Posterior vena cava (tissue), 2 donors: ENCODE data around the gene ZC3H4. TPM values are rescaled to one million over a fixed set of nuclear protein-coding genes. Genes with fewer than 3 reads are reported as not detected.

Experiments used
- DNase-seq: peaks from one replicate; pipeline ENCODE4 v3.0.0-alpha.2; 2020; ENCODE audit warnings: low spot score
- intact Hi-C, 2 donors: fragments of 100-400 bp; cut with DNase I; formaldehyde crosslinking; loops; one replicate each; pipeline versions ENCODE4 v1.14.1 to v1.14.2; 2022 to 2023
- long read RNA-seq, 2 donors: library from polyadenylated mRNA; unstranded; transcript quantifications; one replicate each; pipeline ENCODE4 v2.0.0, GENCODE V29; 2020 to 2021
- total RNA-seq, 2 donors: library from RNA; stranded (reverse); fragmentation: NEBNext Ultra II Directional; extraction: Animal tissue kit (Norgen Biotek cat#: 25700); gene quantifications; one replicate each; pipeline ENCODE4 v1.2.1, GENCODE V29; 2021
- donor health status: DM: yes; HTN: yes; CAD: no.
- donor health status: DM: yes; HTN: yes; CAD: no.

Gene ZC3H4
- total RNA-seq: 10 to 100 TPM; 33.6 to 39.5 TPM
- long read RNA-seq, donor 1, partial matches to known transcripts: 0 of 18 reads
- long read RNA-seq, donor 1, other reads (novel, unspliced or antisense): 18 of 18 reads
- long read RNA-seq, donor 2, partial matches to known transcripts: 0 of 14 reads
- long read RNA-seq, donor 2, other reads (novel, unspliced or antisense): 14 of 14 reads

DNA sequence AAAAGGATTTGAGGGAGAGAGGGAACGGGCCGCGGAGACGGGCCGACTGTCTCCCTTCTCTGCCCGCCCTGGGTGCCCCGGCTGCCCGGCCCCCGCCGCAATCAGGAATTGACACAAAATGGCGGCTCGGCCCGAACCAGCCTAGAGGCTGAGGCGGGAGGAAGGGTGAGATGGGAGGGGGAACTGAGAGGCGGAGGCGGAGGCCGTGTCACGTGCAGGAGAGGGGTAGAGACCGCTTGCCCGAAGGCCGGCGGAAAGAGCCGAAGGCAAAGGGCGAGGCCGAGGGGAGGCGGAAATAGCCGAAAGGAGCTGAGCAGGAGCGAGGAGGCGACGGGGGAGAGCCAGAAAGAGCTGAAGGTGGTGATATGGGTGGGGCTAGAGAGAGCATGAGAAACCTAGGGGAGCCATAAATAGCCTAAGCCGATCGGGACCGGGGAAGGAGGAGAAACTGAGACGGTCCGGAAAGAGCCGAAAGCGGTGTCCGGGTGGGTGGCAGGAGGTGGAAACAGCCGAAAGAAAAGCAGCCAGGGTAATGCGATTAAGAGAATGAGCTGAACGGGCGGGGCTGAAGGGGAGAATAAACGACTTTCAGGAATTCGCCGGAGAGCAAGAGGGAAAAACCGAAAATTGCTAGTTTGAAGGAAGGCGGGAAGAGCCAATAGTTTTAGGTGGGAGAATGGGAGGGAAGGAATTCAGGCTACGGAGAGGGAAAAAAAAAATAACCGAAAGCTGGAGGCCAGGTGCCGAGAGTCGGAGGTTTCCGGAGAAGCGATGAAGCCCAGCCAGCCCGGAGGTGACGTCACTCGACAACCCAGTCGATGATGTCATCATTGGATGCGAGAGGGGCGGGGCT lies at the start of gene ZC3H4:
ZC3H4 (minus strand) TSS at position 780 of the 853 bp plus-strand sequence. CDS start 1,192 bp downstream, outside the sequence.
- peak; percentile 100 for DNase-seq
- intact Hi-C loops: no loop called here

DNA sequence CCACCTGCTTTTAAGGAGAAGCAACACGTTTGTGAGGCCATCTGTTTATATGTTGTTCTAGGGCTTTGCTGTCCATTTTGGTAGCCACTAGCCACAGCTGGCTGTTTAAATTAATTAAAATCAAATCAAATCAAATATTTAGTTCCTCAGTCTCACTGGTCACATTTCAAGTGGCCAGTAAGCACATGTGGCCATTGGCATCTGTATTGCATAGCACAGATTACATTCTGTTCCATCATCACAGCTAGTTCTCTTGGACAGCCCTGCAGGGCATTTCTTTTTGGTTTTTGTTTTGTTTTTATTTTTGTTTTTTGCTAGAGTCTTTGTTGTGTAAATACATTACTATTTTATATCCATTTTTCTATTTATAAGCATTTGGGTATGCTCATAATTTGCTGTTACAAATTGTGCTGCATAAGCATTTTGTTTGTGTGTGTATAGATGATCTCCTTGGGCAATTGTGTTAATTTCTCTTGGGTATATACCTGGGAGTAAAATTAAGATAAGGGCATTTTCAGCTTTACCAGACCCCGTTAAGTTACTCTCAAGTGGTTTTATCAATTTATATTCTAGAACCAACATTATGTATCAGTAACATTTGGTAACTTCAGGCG lies 48.4 kb upstream of the ZC3H4 start:
- DNase-seq: no peak
- intact Hi-C loops: loop anchor here in 1 of 2 donors (1.0 kb wide), 1 partner anchor 32 kb away; no protein-coding TSS in a partner anchor

DNA sequence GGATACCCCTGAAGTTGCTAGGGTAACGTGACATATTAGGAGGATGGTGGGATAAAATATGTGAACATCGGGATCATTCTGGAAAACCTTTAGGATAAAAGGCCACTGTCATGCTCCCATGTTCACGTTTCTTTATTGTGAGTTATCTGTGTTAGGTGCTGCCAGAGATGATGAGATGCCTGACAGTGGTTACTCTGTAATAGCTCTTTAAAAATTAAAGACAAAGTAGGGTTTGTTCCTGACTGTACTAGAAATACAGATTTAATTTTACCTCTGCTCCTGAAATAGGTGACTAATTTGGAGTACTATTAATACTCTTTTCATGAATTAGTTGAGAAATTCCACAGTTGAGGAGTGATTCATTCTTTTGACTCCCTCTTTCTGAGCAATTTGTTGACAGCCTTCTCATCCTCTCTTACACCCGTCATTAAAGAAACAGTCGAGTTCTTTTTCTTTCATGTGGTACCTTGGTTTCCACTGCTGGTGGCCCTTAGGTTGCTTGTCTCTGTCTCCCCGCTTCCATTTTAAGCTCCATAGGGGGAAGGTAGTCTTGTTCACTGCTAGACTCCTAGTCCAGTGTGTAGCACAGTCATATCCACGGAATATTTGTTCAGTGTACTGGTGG lies 45.4 kb upstream of the ZC3H4 start:
- intact Hi-C loops: loop anchor here in 1 of 2 donors (10.0 kb wide), 1 partner anchor 66 kb away; no protein-coding TSS in a partner anchor

DNA sequence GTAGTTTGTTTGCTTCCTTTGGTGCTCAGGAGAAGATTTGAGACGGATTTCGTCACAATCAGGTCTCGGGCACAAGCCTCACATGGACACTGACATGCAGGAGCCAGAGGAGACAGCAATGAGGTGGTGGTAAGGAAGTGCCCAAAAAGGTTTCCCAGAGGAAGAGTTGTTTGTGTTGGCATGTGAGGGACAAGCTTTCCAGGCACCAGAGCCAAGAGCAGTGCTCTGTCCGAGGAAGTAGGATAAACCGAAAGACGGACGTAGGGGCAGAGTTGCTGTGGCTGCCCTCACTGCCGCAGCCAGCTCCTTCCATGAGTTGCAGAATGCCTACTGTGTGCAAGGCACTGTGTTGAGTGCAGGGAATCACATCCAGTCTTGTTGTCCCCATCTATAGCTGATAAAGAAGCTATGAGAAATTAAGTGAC lies 44.8 kb upstream of the ZC3H4 start:
- intact Hi-C loops: loop anchor here in 1 of 2 donors (10.0 kb wide), 1 partner anchor 66 kb away; no protein-coding TSS in a partner anchor
- DNase-seq: no peak

More for the DNA sequence above, 45.4 kb upstream of the ZC3H4 start:
- DNase-seq: no peak

DNA sequence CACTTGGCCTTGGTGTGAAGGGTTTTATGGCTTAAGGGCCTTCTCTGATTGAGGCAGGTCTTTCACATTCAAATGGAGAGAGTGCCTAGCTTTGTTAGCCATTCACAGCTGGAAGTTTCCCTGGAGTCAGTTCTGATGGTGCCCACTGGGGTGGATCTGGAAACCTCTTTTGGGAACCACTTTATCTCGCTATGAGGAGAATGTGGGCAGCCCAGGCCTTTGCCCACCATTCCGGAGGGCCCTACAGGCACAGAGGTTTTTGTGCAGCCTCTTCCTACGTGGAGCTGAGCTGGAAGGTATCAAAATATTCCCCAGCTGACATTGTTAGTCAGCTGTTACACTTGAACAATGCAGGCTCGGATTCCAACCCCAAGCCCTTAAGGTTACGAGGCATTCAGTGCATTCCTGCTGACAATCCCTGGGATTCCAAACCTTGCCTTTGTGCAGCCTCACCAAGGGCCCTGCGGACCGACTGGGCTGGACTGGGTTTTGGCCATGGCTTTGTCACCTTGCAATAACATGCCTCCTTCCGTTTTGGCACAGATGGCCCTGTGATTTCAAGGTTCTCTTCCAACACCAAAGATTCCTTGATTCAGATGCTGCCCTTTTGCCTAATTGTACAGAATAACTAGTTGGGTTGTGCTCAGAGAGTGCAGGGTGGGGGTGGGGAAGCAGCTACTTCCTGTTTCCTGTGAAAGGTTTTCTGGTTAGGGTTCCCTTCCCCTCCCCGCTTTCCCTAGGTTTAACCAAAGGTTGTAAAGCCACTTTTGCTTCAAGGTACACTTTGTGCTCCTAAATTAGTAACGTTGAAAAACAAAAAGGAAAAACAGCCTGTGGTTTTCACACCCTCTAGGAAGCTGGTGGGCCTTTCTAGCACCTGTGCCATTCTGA lies 44.1 kb upstream of the ZC3H4 start:
- intact Hi-C loops: loop anchor here in 1 of 2 donors (10.0 kb wide), 1 partner anchor 67 kb away; no protein-coding TSS in a partner anchor

DNA sequence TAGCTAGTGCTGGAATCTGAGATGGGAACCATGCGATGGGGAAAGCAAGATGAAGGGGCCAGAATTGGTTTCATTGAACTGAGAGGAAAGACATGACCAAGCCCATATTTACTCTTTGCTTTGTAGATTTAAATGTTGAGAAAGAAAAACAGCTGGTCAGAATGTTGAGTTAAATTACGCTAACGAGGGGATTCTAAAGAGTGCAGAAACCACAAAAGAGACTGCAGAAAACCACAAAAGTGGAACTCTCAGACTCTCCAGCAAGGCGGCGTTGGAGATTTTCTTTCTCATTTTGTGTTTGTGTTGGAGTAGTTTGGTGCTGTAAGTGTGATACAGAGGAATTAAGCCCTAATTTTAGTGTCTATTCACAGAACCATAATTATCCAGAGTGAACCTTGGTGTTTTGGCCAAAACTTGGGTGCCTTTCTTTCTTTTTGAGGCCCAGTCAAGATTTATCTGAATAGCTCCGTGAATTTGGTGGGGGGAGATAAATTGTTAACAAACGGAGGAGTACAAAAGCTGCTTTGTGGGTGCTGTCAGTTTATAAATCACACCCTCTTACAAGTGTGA lies 43.4 kb upstream of the ZC3H4 start:
- intact Hi-C loops: loop anchor here in 1 of 2 donors (10.0 kb wide), 1 partner anchor 68 kb away; no protein-coding TSS in a partner anchor
- no peak for DNase-seq

More for the DNA sequence above, 44.1 kb upstream of the ZC3H4 start:
- DNase-seq: no peak

DNA sequence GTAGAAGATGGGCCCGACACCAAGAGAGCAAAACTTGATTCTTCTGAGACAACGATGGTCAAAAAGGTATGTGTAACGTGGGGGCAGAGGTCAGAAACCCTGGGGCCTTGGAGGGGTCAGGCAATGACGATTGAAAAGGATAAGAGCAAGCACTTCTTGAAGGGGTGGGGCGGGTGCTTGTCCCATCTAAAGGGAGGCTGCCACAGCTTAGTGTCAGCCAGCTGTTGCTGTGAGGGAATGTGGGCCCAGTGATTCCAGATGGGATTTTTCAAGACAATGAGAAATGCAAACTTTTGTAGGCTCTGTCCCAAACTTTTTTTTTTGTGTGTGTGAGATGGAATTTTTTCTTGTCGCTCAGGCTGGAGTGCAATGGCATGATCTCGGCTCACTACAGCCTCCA lies 41.6 kb upstream of the ZC3H4 start:
- DNase-seq: no peak
- intact Hi-C loops: loop anchor here in 1 of 2 donors (10.0 kb wide), 1 partner anchor 70 kb away; no protein-coding TSS in a partner anchor

DNA sequence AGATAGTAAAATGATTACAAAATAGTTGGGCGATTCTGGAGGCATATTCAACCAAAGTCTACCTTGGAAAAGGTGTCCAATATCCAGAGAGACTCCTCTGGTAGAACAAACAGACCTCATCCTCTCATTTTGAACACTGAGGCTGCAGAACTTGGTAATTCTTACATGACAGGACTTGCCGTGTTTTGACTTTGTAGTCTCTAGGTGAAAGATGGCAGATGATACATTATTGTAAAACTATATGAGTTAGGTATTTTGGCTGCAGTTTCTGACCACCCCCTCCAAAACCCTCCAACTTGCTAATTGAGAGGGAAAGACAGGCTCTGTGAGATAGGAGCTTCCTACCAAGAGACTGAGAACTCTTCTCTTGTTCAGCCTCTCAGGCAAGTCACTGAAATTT lies 39.7 kb upstream of the ZC3H4 start:
- DNase-seq: no peak
- intact Hi-C loops: loop anchor here (5.0 to 10.0 kb wide), 2 partner anchors 72 to 94 kb away; no protein-coding TSS in a partner anchor

DNA sequence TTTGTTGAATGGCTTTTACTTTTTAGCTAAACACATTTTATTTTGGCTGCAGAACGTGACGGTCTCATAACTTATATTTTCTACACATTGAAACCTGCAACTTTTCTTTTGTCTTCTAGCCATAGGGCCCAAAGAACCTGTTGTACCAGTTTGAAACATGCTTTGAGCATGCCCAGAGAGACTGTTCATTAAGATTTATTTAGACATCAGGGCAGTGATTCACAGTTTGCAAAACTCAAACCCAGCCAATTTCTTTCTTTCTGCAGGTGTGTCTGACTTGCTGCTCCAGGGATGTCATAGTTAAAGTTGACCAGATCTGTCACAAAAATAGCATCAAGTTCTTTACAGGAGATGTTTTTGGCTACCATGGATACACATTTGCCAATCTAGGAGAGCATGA lies 39.1 kb upstream of the ZC3H4 start:
- intact Hi-C loops: loop anchor here (5.0 to 10.0 kb wide), 2 partner anchors 72 to 95 kb away; no protein-coding TSS in a partner anchor

DNA sequence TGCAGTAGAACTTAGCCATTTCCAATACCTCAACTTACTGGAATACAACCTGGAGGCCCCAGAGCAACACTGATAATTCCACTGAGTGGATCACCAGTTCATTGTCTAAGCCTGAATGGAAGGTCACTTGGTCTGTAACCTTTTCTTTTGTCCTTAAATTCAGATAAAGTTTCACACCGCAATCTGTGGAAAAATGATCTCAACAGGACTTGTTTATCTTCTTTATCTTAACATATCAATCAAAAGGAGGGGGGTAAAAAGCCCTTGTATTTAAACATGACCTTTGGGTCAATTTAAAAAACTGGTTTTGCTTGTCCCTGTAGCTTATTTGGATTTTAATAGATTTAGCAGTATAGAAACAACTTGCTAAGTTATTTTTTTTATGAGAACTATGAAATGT lies 38.6 kb upstream of the ZC3H4 start:
- DNase-seq: no peak
- intact Hi-C loops: loop anchor here (5.0 to 10.0 kb wide), 2 partner anchors 73 to 95 kb away; no protein-coding TSS in a partner anchor

More for the DNA sequence above, 39.1 kb upstream of the ZC3H4 start:
- no peak for DNase-seq

DNA sequence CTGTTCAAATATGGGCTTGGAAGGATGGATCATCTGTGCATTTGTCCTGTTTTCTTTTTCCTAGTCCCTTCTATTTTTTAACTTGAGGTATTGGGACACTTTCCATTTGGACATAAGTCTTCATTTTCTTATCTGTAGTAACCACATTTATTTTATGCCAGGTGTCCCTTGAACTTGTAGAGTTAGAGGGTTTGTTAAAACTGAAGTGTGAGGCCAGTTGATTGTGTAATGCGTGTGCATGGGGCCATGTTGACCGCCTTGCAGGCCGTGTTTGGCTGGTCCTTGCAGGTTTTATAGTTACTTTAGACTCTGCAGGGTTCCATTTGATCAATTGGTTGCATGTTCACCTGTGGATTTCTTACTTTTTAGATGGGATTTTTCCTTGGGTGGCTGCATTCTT lies 38.1 kb upstream of the ZC3H4 start:
- intact Hi-C loops: loop anchor here (5.0 to 10.0 kb wide), 2 partner anchors 73 to 96 kb away; no protein-coding TSS in a partner anchor
- no peak for DNase-seq

DNA sequence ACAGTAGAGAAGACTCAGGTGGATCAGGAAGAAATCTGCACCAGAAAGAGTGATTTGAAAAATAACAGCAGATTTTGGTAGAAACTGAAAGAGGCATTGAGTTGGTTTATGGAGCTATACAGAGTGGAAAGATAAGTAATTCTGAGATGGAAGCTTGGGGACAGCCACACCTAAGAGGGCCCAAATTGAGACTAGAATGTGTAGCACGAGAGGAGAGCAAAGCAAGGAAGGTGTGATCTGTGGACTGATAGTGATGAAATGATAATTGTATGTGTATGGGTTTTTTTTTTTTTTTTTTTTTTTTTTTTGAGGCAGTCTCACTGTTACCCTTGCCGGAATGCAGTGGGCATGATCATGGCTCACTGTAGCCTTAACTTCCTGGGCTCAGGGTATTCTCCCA lies 33.3 kb upstream of the ZC3H4 start:
- intact Hi-C loops: loop anchor here in 1 of 2 donors (10.0 kb wide), 1 partner anchor 98 kb away; no protein-coding TSS in a partner anchor

DNA sequence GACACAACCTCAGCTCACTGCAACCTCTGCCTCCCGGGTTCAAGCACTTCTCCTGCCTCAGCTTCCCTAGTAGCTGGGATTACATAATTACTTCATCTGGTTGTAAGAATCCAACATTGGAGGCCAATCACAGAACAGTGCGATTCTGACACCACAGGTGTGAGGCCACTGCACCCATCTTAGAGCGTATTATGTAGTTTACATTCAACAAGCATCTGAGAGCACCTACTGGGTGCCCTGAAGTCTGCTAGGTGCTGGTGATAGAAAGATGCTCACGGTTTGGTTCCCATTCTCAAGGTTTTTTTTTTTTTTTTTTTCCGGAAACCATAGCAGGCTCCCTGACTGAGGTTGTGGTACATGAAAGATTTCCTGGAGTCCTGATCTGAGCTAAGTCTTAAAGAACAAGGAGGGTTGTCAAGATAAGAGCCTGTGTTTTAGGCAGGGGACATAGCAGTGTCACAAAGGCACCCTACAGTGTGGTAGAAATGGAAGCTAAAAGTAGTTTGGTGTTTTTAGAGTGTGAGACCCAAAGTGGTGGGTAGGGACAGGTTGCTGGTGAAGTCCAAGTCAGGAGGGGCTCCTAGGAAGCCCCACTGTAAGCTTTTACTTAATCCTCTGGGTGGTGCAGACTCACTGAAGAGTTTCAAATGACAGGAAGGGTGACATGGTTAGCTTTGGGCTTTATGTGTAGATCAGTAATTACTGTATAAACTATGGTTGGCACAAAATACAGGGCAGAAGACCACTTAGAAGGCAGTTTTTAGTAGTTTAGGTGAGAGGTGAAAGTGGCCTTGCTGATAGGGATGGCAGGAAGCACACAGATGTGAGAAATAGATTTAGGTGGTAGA lies 32.3 kb upstream of the ZC3H4 start:
- intact Hi-C loops: loop anchor here in 1 of 2 donors (10.0 kb wide), 1 partner anchor 99 kb away; no protein-coding TSS in a partner anchor
- no peak for DNase-seq

More for the DNA sequence above, 33.3 kb upstream of the ZC3H4 start:
- DNase-seq: no peak

DNA sequence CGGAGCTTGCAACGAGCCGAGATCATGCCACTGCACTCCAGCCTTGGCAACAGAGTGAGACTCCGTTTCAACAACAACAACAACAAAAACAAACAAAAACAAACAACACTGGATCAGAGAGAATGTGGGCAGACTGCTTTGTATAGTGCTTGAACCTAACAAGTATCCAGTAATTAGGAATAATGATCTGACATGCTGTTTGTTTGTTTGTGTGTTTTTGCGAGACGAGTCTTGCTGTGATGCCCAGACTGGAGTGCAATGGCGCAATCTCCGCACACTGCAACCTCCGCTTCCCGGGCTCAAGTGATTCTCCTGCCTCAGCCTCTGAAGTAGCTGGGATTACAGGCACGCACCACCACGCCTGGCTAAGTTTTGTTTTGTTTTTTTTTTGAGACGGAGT lies 31.1 kb upstream of the ZC3H4 start:
- intact Hi-C loops: loop anchor here in 1 of 2 donors (10.0 kb wide), 1 partner anchor 100 kb away; no protein-coding TSS in a partner anchor

DNA sequence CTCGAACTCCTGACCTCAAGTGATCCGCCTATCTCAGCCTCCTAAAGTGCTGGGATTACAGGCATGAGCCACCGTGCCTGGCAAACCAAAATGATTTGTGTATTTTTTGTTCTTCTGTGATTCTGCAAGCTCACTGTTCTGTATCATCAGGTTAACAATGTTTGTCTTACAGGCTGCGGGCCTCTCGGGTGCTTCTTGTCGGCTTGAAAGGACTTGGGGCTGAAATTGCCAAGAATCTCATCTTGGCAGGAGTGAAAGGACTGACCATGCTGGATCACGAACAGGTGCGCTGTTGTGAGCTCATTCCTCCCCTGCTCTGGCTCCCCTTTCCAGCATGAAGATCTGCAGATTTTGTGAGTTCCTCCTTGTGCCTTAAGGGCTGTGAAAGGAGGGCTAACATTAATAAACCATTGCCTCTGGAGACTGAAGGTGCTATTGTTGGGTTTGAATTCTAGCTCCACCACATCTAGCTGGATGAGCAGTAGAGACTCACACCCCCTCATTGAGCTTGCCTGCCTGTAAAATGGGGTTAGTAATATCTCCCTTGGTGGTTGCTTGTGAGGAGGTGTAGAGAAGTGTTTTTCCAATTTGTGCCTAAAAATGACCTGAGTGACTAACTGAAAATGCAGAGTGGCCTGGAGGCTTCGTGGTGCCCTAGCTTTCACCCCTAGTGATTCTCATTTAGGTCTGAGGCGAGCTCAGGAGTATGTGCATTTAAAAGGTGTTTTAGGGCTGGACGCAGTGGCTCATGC lies 29.9 kb upstream of the ZC3H4 start:
- DNase-seq: no peak
- intact Hi-C loops: loop anchor here in 1 of 2 donors (10.0 kb wide), 1 partner anchor 101 kb away; no protein-coding TSS in a partner anchor

More for the DNA sequence above, 31.1 kb upstream of the ZC3H4 start:
- no peak for DNase-seq

DNA sequence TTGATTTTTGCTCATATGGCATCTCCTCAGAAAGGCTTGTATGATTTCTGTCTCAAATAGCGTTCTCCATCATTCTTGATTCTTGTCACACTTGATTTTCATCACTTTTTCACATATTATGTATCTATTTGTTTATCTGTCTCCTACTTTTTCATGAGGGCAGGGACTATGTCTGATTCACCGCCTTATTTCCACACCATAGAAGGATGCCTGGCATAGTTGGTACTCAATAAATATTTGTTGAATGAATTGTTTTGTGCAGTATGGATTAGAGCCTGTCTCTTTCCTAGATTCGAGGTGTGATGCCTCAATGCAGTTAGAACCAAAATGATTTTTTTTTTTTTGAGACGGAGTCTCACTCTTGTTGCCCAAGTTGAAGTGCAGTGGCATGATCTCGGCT lies 29.2 kb upstream of the ZC3H4 start:
- DNase-seq: no peak
- intact Hi-C loops: loop anchor here in 1 of 2 donors (10.0 kb wide), 1 partner anchor 102 kb away; no protein-coding TSS in a partner anchor
